NCI-H82 treated with DMSO at 0.1 percent for 48 hours (cell line): Measurements from ENCODE around the gene DAZAP1.

ENCODE experiments used
- DNase-seq: peaks from one replicate; lab custom pipeline; 2025; ENCODE audit not compliant: unreplicated experiment; lab: John Stamatoyannopoulos, UW

Gene DAZAP1

GRCh38 chr19:1424192-1424955, 17.0 kb downstream of the DAZAP1 start:
- no peak for DNase-seq

DNA sequence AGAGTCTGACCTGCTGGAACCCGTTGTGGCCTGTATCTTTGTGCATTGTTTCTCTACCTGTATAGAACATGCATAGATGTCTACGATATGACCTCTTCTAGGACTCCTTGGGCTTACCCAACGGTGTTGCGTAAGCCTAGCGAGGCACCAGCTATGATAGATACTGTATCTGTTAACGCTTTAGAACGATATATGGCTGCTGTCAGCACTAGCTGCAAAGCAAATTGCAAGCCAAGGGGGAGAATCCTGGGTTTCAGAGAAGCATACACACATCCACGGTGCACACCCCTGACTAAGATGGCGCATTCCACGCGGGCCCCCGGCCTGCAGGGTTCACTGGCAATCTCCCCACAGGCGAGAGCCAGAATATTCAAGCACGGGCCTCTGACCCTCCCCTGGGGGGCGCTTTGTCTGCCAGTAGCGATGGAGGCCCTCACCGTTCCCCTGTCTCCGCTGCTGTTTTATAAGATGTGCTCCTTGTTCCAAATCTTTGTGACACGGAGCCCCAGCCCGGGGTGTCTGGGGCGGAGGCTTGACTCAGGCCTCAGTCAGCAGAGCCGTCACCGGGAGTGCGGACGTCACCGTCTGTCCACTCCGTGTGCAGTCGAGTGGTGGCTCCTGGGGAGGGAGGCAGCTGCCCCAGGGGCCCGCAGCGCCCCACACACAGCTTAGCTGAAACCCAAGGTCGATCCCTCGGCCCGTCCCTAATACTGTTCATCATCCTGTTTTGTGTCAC, 17.9 kb downstream of the DAZAP1 start:
- DNase-seq = no peak

GRCh38 chr19:1425902-1426301, 18.5 kb downstream of the DAZAP1 start:
- DNase-seq = no peak

- no peak for DNase-seq
Measured at GRCh38 chr19:1426736-1427135, 19.4 kb downstream of the DAZAP1 start.

GRCh38 chr19:1427221-1427920, 20.0 kb downstream of the DAZAP1 start:
- DNase-seq = no peak

- DNase-seq = no peak
Measured at GRCh38 chr19:1428738-1429391, 21.5 kb downstream of the DAZAP1 start.

GRCh38 chr19:1429750-1430149, 22.4 kb downstream of the DAZAP1 start:
- DNase-seq = no peak

- DNase-seq = no peak
Measured at GRCh38 chr19:1430246-1430645, 22.9 kb downstream of the DAZAP1 start.

DNA sequence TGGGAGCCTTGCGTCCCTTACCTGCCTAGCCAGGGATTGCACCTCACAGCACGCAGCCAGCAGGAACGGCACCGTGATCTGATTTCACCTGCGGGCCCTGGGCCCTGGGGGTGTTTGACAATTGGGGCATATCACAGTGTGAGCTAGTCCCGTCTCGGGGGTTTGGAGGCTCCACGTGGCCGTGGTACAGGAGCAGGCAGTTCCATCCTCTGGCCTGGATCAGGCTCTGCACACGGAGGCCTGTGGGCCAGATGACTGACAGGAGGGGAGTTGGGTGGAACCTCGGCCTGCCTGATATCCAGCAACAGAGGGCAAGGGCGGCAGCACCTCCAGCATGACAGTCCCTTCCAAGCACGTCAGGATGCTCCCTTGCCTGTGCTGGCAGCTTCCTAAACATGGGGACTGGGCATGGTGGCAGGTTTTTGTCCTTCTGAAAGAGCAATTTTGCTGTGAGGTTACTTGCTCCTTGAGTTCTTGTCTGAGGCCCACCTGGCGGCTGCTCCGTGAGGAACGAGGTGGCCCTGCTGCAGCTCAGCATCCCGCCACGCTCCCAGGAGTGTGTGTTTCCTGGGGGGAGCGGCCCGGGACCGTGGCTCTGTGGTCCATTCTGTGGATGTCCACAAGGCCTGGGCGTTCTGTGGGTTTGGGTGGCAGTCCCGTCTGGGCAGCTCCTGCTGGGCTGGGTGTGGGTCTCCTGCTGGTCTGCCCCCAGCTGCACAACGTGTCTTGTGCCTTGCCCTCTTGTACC, 24.5 kb downstream of the DAZAP1 start:
- DNase-seq = no peak

DNA sequence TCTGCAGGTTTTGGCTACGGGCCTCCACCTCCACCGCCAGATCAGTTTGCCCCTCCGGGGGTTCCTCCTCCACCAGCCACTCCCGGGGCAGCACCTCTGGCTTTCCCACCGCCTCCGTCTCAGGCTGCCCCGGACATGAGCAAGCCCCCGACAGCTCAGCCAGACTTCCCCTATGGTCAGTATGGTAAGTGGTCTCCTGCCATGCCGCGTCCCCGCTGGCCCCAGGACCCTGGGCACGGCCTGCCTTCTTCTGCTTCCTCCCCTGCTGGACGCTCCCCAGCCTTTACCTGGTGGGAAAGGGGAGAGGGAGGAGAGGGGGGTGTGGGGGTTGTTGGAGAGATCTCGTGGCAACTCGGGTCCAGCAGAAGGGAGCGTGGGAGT, 25.1 kb downstream of the DAZAP1 start:
- no peak for DNase-seq

DNA sequence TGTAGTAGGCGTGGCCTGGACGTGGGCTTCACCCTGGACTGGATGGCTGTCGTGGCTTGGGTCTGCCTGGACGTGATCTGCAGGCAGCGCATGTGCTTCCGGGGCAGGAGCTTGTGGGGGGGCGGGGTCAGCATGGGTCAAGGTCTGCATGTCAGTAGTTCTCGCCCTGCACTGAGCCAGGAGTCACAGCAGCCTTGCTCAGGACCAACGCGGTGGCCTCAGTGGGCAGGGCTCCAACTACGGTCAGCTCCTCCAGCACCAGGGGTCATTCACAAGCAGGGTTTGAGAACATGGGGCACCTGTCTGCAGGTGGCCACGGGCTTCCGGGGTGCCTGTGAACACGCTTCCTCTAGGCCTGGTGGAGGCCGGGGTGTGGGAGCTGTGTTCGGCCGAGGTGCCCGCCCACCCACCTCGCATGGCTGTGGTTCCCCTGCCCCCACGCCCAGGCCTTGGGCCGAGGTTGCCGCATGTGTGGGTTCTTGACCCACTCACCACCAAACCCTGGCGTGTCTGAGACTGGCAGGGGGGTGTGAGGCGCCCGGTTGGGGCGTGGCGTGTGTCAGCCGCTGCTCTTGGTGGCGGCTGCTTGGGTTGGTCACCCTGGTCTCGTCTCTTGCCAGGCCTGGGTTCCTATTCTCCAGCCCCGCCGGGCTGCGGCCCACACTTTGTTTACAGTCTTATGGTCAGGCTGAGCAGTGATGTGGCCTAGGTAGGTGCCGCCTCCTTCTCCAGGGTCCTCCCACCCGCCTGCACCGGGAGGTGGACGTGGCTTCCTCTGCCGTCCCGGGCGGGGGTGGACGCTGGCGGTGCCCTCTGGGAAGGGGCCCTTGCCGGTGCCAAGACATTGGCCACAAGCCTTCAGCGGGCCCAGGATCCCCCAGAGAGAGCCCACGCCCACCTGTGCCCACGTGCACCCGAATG, 26.0 kb downstream of the DAZAP1 start:
- no peak for DNase-seq

GRCh38 chr19:1434040-1434366, 26.6 kb downstream of the DAZAP1 start:
- no peak for DNase-seq

DNA sequence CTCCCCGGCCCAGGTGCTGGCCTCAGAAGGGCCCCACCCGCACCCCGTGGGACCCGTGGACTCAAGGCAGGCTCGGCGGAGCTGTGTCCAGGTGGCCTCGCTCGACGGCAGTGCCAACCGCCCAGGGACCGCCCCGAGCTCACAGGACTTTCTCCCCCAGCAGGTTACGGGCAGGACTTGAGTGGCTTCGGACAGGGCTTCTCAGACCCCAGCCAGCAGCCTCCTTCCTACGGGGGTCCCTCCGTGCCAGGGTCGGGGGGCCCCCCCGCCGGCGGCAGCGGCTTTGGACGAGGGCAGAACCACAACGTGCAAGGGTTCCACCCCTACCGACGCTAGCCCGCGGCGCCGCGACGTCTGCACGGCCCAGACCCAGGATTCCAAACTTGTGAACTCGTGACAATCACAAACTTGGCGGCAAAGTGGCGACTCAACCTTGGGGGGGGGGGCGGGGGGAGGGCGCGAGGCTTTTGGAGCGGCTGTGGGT, 27.2 kb downstream of the DAZAP1 start:
- no peak for DNase-seq

GRCh38 chr19:1435378-1435989, 28.1 kb downstream of the DAZAP1 start:
- no peak for DNase-seq

- no peak for DNase-seq
Measured at GRCh38 chr19:1437609-1438008, 30.2 kb downstream of the DAZAP1 start.

- peak; percentile 52 for DNase-seq
Measured at GRCh38 chr19:1438035-1438932, 30.9 kb downstream of the DAZAP1 start, which contains the start of gene RPS15. Gene RPS15, plus strand, starts transcription at chr19:1438396. Its CDS starts 30 bp downstream, at chr19:1438426.

DNA sequence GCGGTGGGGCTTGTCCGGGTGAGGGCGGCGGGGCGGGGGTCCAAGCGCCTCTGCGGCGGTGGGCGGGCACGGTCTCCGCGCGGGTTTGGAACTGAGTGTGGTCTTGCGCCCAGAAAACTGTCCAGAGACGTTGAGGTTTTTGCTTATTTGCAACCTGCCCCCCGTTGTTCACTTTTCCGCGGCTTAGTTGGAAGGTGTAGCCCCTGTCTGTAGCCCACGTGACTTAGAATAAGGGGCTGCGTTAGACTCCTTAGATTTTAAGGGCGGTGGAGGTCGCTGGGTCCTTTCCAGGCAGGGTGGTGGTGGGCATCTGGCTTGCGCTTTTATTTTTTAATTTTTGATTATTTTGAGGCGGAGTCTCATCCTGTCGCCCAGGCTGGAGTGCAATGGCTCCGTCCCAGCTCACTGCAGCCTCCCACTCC, 31.6 kb downstream of the DAZAP1 start:
- no peak for DNase-seq
